GM13977 (cell line): ENCODE measurements around the gene GYPA.
A peak's percentile ranks its signal among the peaks of the same experiment; 100 is the strongest.

Experiments used
- DNase-seq: peaks from one replicate; pipeline ENCODE4 v3.0.0; 2012; ENCODE audit warnings: low spot score
- CTCF ChIP-seq: IDR thresholded peaks from 2 replicates; pipeline ENCODE4 v1.5.1; 2012; ENCODE audit warnings: mild to moderate bottlenecking, control low read depth; ENCODE audit not compliant: insufficient read depth; ENCODE audit errors: extremely low read depth, missing control alignments
- in situ Hi-C: fragments of 300-500 bp; cut with MboI; formaldehyde crosslinking; loops from one replicate; pipeline ENCODE4 v1.12.0; 2022; ENCODE audit warnings: low sequenced_read_pairs, low pct_unique_long_range_greater_than_20kb, mixed read lengths, inconsistent platforms; ENCODE audit not compliant: unreplicated experiment

The GYPA gene

GRCh38 chr4:144178414-144178813 is 37.9 kb upstream of the GYPA start:
- in situ Hi-C loops: loop anchor here (10.0 to 25.0 kb wide), 2 partner anchors 609 to 886 kb away; no protein-coding TSS in a partner anchor
- TF ChIP-seq CTCF: no peak

DNA sequence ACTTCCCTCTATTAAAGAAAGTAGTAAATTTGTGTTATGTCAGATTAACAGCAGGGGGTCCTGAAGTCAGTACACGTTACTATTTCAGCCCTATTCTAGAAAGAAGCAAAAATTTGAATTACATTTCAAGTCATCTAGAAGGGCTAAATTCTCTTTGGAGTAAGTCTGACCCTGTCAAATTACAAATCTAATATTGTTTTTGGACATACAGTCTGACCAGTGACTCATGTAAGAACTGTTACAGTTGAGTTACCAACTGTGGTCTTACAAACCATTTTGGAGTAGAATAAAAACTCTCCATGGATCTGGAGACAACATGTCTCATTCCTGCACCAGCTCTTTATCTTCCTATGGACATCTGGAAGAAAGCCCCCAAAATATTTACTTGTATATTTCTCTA is 36.0 kb upstream of the GYPA start:
- no peak for DNase-seq
- TF ChIP-seq CTCF: no peak
- in situ Hi-C loops: loop anchor here (10.0 to 25.0 kb wide), 2 partner anchors 611 to 888 kb away; no protein-coding TSS in a partner anchor

More at GRCh38 chr4:144178414-144178813, 37.9 kb upstream of the GYPA start:
- no peak for DNase-seq

- peak; percentile 48 for TF ChIP-seq CTCF
- peak; percentile 36 for DNase-seq
- in situ Hi-C loops: loop anchor here (10.0 to 25.0 kb wide), 2 partner anchors 613 to 890 kb away; no protein-coding TSS in a partner anchor
Measured at GRCh38 chr4:144174401-144175067, 34.0 kb upstream of the GYPA start.

DNA sequence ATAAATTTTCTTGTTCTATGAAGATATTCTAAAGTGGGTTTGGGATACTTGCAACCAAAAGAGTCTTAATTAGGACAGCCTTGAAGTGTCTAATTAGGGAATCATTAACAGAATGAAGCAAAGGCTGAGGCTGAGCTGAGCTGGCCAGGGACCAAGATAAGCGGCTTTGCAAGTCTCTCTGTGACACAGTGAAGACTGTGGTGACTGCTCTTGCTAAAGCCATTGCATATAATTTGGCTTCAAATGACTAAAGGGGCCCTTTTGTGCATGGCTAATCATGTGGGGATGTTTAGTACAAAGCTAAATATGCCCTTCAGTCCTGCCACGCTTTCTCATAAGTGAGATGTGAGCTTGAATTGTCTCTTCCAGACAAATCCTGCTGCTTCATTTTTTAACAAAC is 31.2 kb upstream of the GYPA start:
- in situ Hi-C loops: loop anchor here (10.0 kb wide), 1 partner anchor 893 kb away; no protein-coding TSS in a partner anchor
- TF ChIP-seq CTCF: no peak
- no peak for DNase-seq

- TF ChIP-seq CTCF: no peak
- in situ Hi-C loops: no loop called here
- DNase-seq: no peak
Measured at GRCh38 chr4:144169211-144169610, 28.7 kb upstream of the GYPA start.

- no peak for DNase-seq
- in situ Hi-C loops: no loop called here
- TF ChIP-seq CTCF: no peak
Measured at GRCh38 chr4:144154044-144154443, 13.5 kb upstream of the GYPA start.
